ENCODE data around the gene CHPF2.

The CHPF2 gene

GRCh38 chr7:151264615-151265014, 32.3 kb downstream of the CHPF2 start:
- no peak for DNase-seq (ENCODE audit: low spot score)

GRCh38 chr7:151265351-151265931, 33.2 kb downstream of the CHPF2 start:
- DNase-seq (ENCODE audit: low spot score) = no peak

- DNase-seq (ENCODE audit: low spot score) = no peak
Observed at GRCh38 chr7:151269511-151269910, 37.2 kb downstream of the CHPF2 start.

GRCh38 chr7:151271699-151272355, 39.5 kb downstream of the CHPF2 start:
- peak; percentile 68 for DNase-seq (ENCODE audit: low spot score)

GRCh38 chr7:151272405-151272804, 40.1 kb downstream of the CHPF2 start:
- peak; percentile 31 for DNase-seq (ENCODE audit: low spot score)

GRCh38 chr7:151272877-151273276, 40.6 kb downstream of the CHPF2 start:
- no peak for DNase-seq (ENCODE audit: low spot score)

GRCh38 chr7:151273651-151274390, 41.5 kb downstream of the CHPF2 start:
- DNase-seq (ENCODE audit: low spot score) = no peak

- DNase-seq (ENCODE audit: low spot score) = no peak
Observed at GRCh38 chr7:151274396-151274795, 42.1 kb downstream of the CHPF2 start.

- DNase-seq (ENCODE audit: low spot score) = no peak
Observed at GRCh38 chr7:151274936-151275812, 42.9 kb downstream of the CHPF2 start.

- DNase-seq (ENCODE audit: low spot score) = no peak
Observed at GRCh38 chr7:151275813-151276577, 43.7 kb downstream of the CHPF2 start.

GRCh38 chr7:151276666-151277590, 44.6 kb downstream of the CHPF2 start:
- DNase-seq (ENCODE audit: low spot score) = peak; percentile 72

- no peak for DNase-seq (ENCODE audit: low spot score)
Observed at GRCh38 chr7:151277631-151278030, 45.3 kb downstream of the CHPF2 start.

- DNase-seq (ENCODE audit: low spot score) = no peak
Observed at GRCh38 chr7:151278949-151279348, 46.7 kb downstream of the CHPF2 start.

GRCh38 chr7:151279868-151280267, 47.6 kb downstream of the CHPF2 start:
- DNase-seq (ENCODE audit: low spot score) = no peak

- no peak for DNase-seq (ENCODE audit: low spot score)
Observed at GRCh38 chr7:151280388-151281019, 48.2 kb downstream of the CHPF2 start.

- DNase-seq (ENCODE audit: low spot score) = no peak
Observed at GRCh38 chr7:151281686-151282085, 49.4 kb downstream of the CHPF2 start.

- no peak for DNase-seq (ENCODE audit: low spot score)
Observed at GRCh38 chr7:151282111-151282510, 49.8 kb downstream of the CHPF2 start.

GRCh38 chr7:151283302-151283701, 51.0 kb downstream of the CHPF2 start:
- no peak for DNase-seq (ENCODE audit: low spot score)

- no peak for DNase-seq (ENCODE audit: low spot score)
Observed at GRCh38 chr7:151286148-151286547, 53.9 kb downstream of the CHPF2 start.

Measured in AG08395 (cell line).